Neural cell (in vitro differentiated cells): ENCODE measurements around the gene SND1.

Experiments used
- POLR2AphosphoS5 ChIP-seq: IDR thresholded peaks from 2 replicates; pipeline ENCODE4 v1.6.1; 2012
- SMC3 ChIP-seq: fragments of 450-650 bp; conservative IDR thresholded peaks from 2 replicates; pipeline ENCODE4 v1.6.1; 2014; ENCODE audit warnings: antibody characterized with exemption, mild to moderate bottlenecking, moderate library complexity; ENCODE audit not compliant: poor library complexity
- TF ChIP-seq, protein P1 (sequence below): fragments of 450-650 bp; IDR thresholded peaks from 2 replicates; pipeline ENCODE4 v1.5.1; 2014; ENCODE audit warnings: antibody characterized with exemption, mild to moderate bottlenecking, moderate library complexity; ENCODE audit not compliant: poor library complexity, severe bottlenecking

DNA sequence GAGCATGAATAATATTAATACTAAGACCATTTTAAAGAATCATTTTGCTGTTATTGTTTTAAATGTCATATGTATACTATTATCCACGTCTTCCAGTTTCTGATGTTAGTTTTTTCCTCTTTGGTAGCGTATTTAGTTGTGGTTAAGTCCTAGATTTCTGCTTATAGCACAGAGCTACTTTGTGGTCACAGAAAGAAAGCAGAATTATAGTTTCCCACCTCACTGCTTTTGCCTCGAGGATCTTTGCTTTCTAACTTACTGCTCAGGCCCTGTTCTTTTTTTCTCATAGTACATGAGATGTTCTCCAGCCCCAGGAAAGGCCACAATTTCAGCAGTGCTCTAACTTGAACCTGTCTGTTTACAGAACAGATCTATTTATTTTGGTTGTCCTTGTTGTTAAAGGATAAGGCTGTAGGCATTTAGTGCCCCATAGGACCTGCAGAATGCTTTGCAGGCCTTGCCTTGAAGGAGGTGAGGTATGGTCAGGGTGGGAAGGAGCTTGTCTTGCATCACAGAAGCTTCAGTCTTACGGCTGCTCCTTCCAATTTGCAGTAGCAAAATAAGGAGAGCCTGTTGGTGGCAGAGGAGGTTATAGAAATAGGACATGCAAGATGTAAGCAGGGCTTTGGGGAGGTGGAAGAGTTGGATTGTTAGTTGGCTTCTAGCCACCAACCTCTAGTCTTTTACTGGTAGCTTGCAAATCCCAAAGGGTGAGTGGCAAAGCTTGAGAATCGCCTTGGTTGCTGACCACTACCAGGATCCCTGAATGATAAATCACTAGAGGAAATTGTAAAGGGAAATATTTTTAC, 250.1 kb downstream of the SND1 start:
- TF ChIP-seq, protein P1, sequence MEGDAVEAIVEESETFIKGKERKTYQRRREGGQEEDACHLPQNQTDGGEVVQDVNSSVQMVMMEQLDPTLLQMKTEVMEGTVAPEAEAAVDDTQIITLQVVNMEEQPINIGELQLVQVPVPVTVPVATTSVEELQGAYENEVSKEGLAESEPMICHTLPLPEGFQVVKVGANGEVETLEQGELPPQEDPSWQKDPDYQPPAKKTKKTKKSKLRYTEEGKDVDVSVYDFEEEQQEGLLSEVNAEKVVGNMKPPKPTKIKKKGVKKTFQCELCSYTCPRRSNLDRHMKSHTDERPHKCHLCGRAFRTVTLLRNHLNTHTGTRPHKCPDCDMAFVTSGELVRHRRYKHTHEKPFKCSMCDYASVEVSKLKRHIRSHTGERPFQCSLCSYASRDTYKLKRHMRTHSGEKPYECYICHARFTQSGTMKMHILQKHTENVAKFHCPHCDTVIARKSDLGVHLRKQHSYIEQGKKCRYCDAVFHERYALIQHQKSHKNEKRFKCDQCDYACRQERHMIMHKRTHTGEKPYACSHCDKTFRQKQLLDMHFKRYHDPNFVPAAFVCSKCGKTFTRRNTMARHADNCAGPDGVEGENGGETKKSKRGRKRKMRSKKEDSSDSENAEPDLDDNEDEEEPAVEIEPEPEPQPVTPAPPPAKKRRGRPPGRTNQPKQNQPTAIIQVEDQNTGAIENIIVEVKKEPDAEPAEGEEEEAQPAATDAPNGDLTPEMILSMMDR = no peak
- TF ChIP-seq POLR2AphosphoS5 (no peak), SMC3 (no peak)
